GM19372 (cell line): Measurements from ENCODE around the gene FAM217A.
"Not testable (repeated sequence)": the region's sequence is repeated elsewhere in the genome, so short reads cannot be mapped to it uniquely, and the experiment has no call there.

Experiments
- ATAC-seq: cut with Tn5 transposase; IDR thresholded peaks from one replicate; pipeline ENCODE4 v1.9.1; 2021; ENCODE audit warnings: mild to moderate bottlenecking, low read depth, moderate library complexity; ENCODE audit not compliant: unreplicated experiment

Gene FAM217A

GRCh38 chr6:4078691-4079471, at the start of gene FAM217A:
Gene FAM217A, minus strand, starts transcription at chr6:4079137. Its CDS starts 1,723 bp downstream, at chr6:4077414.
- no peak for ATAC-seq

- no peak for ATAC-seq
These were observed 49.1 kb upstream of the FAM217A start for GRCh38 chr6:4128072-4128471.

- no peak for ATAC-seq
These were observed 47.3 kb upstream of the FAM217A start for GRCh38 chr6:4125933-4126864.

GRCh38 chr6:4125500-4125899, 46.6 kb upstream of the FAM217A start:
- no peak for ATAC-seq

GRCh38 chr6:4124351-4124750, 45.4 kb upstream of the FAM217A start:
- no peak for ATAC-seq

GRCh38 chr6:4115741-4116140, 36.8 kb upstream of the FAM217A start:
- no peak for ATAC-seq

GRCh38 chr6:4114123-4114522, 35.2 kb upstream of the FAM217A start:
- no peak for ATAC-seq

GRCh38 chr6:4113649-4114048, 34.7 kb upstream of the FAM217A start:
- ATAC-seq: no peak

- ATAC-seq: no peak
These were observed 33.4 kb upstream of the FAM217A start for GRCh38 chr6:4112366-4112765.

- ATAC-seq: not testable (repeated sequence)
These were observed 30.5 kb upstream of the FAM217A start for GRCh38 chr6:4109363-4109815.

GRCh38 chr6:4108561-4109093, 29.7 kb upstream of the FAM217A start:
- no peak for ATAC-seq

GRCh38 chr6:4107873-4108272, 28.9 kb upstream of the FAM217A start:
- ATAC-seq: no peak

GRCh38 chr6:4105980-4106536, 27.1 kb upstream of the FAM217A start:
- ATAC-seq: no peak

- no peak for ATAC-seq
These were observed 25.0 kb upstream of the FAM217A start for GRCh38 chr6:4103929-4104328.

- no peak for ATAC-seq
These were observed 23.8 kb upstream of the FAM217A start for GRCh38 chr6:4102687-4103244.

GRCh38 chr6:4101298-4101697, 22.4 kb upstream of the FAM217A start:
- no peak for ATAC-seq

GRCh38 chr6:4100655-4101054, 21.7 kb upstream of the FAM217A start:
- no peak for ATAC-seq

- ATAC-seq: no peak
These were observed 14.4 kb upstream of the FAM217A start for GRCh38 chr6:4093288-4093687.

- no peak for ATAC-seq
These were observed 13.0 kb upstream of the FAM217A start for GRCh38 chr6:4091941-4092340.

- not testable (repeated sequence) for ATAC-seq
These were observed 11.1 kb upstream of the FAM217A start for GRCh38 chr6:4090043-4090442.
